T-helper 1 cell treated with Interleukin-12 subunit alpha and Interleukin-12 subunit beta and Interleukin-4 antibody, amounts not matched to agents 30 ng/mL and 1 ng/mL, for 36 hours (primary cell): ENCODE results near the gene PCYOX1L. TPM values are rescaled to one million over a fixed set of nuclear protein-coding genes. Genes with fewer than 3 reads are reported as not detected.

Experiments
- intact Hi-C: fragments of 100-400 bp; cut with micrococcal nuclease; formaldehyde crosslinking; loops from one replicate; pipeline ENCODE4 v1.15.1; 2024
- total RNA-seq: library from RNA; stranded (reverse); gene quantifications from 2 replicates; pipeline ENCODE4 v1.2.3, GENCODE V29; 2022

Gene PCYOX1L
- total RNA-seq, 1 donor from 2014 or later: 28.8 TPM

GRCh38 chr5:149418910-149419531 lies 61.2 kb downstream of the PCYOX1L start:
- intact Hi-C loops: no loop called here

Other genes with a start within 250 kb of the PCYOX1L start
- gene ABLIM3, start 216.6 kb upstream of the PCYOX1L start, total RNA-seq: not detected in 2 replicates
- gene AFAP1L1, start 86.2 kb upstream of the PCYOX1L start, total RNA-seq: not detected in 2 replicates
- gene GRPEL2, start 12.5 kb upstream of the PCYOX1L start, total RNA-seq: 28.8 and 31.7 TPM in 2 replicates
- gene IL17B, start 21.2 kb downstream of the PCYOX1L start, total RNA-seq: not detected in 2 replicates
- gene CSNK1A1, start 193.4 kb downstream of the PCYOX1L start, total RNA-seq: 189 TPM in 2 replicates
- 0.47 and 1.0 TPM in 2 replicates for gene ARHGEF37, start 223.5 kb downstream of the PCYOX1L start, total RNA-seq